Tibial artery (tissue), 4 donors: ENCODE data around the gene CDV3.

ENCODE experiments used
- DNase-seq, 2 donors: peaks; one replicate each; pipeline ENCODE4 v3.0.0-alpha.2; 2019
- H3K27ac ChIP-seq, 2 donors: fragments of 200-600 bp; sonication (generic) in 1 of 2; 1 replicate in 1 of 2; 2 replicates in 1 of 2; pipeline ENCODE4 v1.5.1; 2018 to 2019; ENCODE audit warnings: mild to moderate bottlenecking in 1 of 2
- H3K27me3 ChIP-seq, 2 donors: fragments of 200-600 bp; sonication (generic) in 1 of 2; one replicate each; pipeline versions ENCODE4 v1.5.1 to v1.6.0; 2016 to 2019
- H3K36me3 ChIP-seq, 3 donors: fragments of 200-600 bp; sonication (generic) in 2 of 3; one replicate each; pipeline ENCODE4 v1.5.1; 2016 to 2019; ENCODE audit warnings: mild to moderate bottlenecking in 2 of 3
- H3K4me1 ChIP-seq, 4 donors: fragments of 200-600 bp; sonication (generic) in 2 of 4; 1 replicate in 3 of 4; 2 replicates in 1 of 4; pipeline ENCODE4 v1.5.1; 2016 to 2019
- H3K4me3 ChIP-seq, 2 donors: fragments of 200-600 bp; sonication (generic) in 1 of 2; 1 replicate in 1 of 2; 2 replicates in 1 of 2; pipeline ENCODE4 v1.5.1; 2018 to 2019; ENCODE audit warnings: mild to moderate bottlenecking in 2 of 2
- H3K9me3 ChIP-seq, 3 donors: fragments of 200-600 bp; sonication (generic) in 1 of 3; one replicate each; pipeline ENCODE4 v1.5.1; 2016 to 2019
- CTCF ChIP-seq, 2 experiments: fragments of 200-600 bp in 1 of 2; fragments of 450-650 bp in 1 of 2; IDR thresholded peaks; one replicate each; pipeline ENCODE4 v1.5.1; 2017 to 2019; ENCODE audit warnings: antibody characterized with exemption in 2 of 2, mild to moderate bottlenecking in 1 of 2, moderate library complexity in 1 of 2
- intact Hi-C: fragments of 100-400 bp; cut with DNase I; formaldehyde crosslinking; loops from one replicate; pipeline ENCODE4 v1.15.0; 2023; ENCODE audit warnings: low total_unique reads

The CDV3 gene

GRCh38 chr3:133578548-133579191 is 5.2 kb downstream of the CDV3 start:
- Histone ChIP-seq H3K9me3 (no peaks in the 10 kb centered on the region), H3K27ac (no peak overlapping the region), H3K4me3 (no peak overlapping the region), H3K4me1 (peaks cover 0 to 77% (median 41%) of the 10 kb centered on the region in 4 donors), H3K27me3 (no peaks in the 10 kb centered on the region), H3K36me3 (peaks cover 27 to 64% (median 40%) of the 10 kb centered on the region in 3 donors)
- peak; percentile 30 to 34 for TF ChIP-seq CTCF (IDR thresholded peaks at IDR 0.05)
- intact Hi-C loops = loop anchor here (5.0 to 10.0 kb wide), 2 partner anchors 229 to 854 kb away; partner anchors contain the start of genes NPHP3 and SRPRB
- no peak for DNase-seq

- no peak overlapping the region for H3K4me3 ChIP-seq
- H3K9me3 ChIP-seq = no peaks in the 10 kb centered on the region
- H3K27me3 ChIP-seq = no peaks in the 10 kb centered on the region
- peaks cover 0 to 41% (median 15%) of the 10 kb centered on the region in 4 donors for H3K4me1 ChIP-seq
- no peak for TF ChIP-seq CTCF (IDR thresholded peaks at IDR 0.05)
- H3K36me3 ChIP-seq = peaks cover 61 to 86% (median 70%) of the 10 kb centered on the region in 3 donors
- H3K27ac ChIP-seq = no peak overlapping the region
- DNase-seq = no peak
- intact Hi-C loops = no loop called here
Measured at GRCh38 chr3:133583396-133583795, 9.9 kb downstream of the CDV3 start.

GRCh38 chr3:133588035-133588434 is 14.5 kb downstream of the CDV3 start:
- intact Hi-C loops = no loop called here
- H3K4me3 ChIP-seq = no peak overlapping the region
- H3K36me3 ChIP-seq = peaks cover 68 to 73% (median 73%) of the 10 kb centered on the region in 3 donors
- peaks cover 0 to 4% (median 1%) of the 10 kb centered on the region in 4 donors for H3K4me1 ChIP-seq
- H3K27ac ChIP-seq = no peak overlapping the region
- no peaks in the 10 kb centered on the region for H3K27me3 ChIP-seq
- H3K9me3 ChIP-seq = no peaks in the 10 kb centered on the region
- no peak for DNase-seq
- no peak for TF ChIP-seq CTCF (IDR thresholded peaks at IDR 0.05)

- intact Hi-C loops = no loop called here
- no peaks in the 10 kb centered on the region for H3K9me3 ChIP-seq
- no peak overlapping the region for H3K27ac ChIP-seq
- H3K36me3 ChIP-seq = peaks cover 59 to 64% (median 64%) of the 10 kb centered on the region in 3 donors
- no peak for TF ChIP-seq CTCF (IDR thresholded peaks at IDR 0.05)
- H3K4me3 ChIP-seq = no peak overlapping the region
- DNase-seq = no peak
- peaks cover 0 to 4% (median 1%) of the 10 kb centered on the region in 4 donors for H3K4me1 ChIP-seq
- no peaks in the 10 kb centered on the region for H3K27me3 ChIP-seq
Measured at GRCh38 chr3:133588784-133589465, 15.4 kb downstream of the CDV3 start.

- intact Hi-C loops = no loop called here
- no peaks in the 10 kb centered on the region for H3K9me3 ChIP-seq
- peaks cover 53 to 58% (median 58%) of the 10 kb centered on the region in 3 donors for H3K36me3 ChIP-seq
- no peaks in the 10 kb centered on the region for H3K27me3 ChIP-seq
- no peak overlapping the region for H3K4me3 ChIP-seq
- H3K27ac ChIP-seq = no peak overlapping the region
- no peak for TF ChIP-seq CTCF (IDR thresholded peaks at IDR 0.05)
- DNase-seq = no peak
- H3K4me1 ChIP-seq = peaks cover 0 to 4% (median 1%) of the 10 kb centered on the region in 4 donors
Measured at GRCh38 chr3:133589503-133589902, 16.0 kb downstream of the CDV3 start.
